HG02852 (cell line): ENCODE results near the gene ACSM2A.
"Not testable (repeated sequence)": the region's sequence is repeated elsewhere in the genome, so short reads cannot be mapped to it uniquely, and the experiment has no call there.

Experiments used
- ATAC-seq: cut with Tn5 transposase; IDR thresholded peaks from one replicate; pipeline ENCODE4 v1.9.1; 2021; ENCODE audit warnings: mild to moderate bottlenecking, moderate library complexity; ENCODE audit not compliant: unreplicated experiment

ACSM2A gene

GRCh38 chr16:20451364-20451763, at the start of gene ACSM2A:
ACSM2A (plus strand) TSS chr16:20451521; CDS start chr16:20460115, 8,594 bp downstream.
- ATAC-seq, result not testable (repeated sequence)

- no peak for ATAC-seq
Measured at GRCh38 chr16:20402651-20403050, 48.7 kb upstream of the ACSM2A start.

GRCh38 chr16:20404637-20405036, 46.7 kb upstream of the ACSM2A start, which contains the start of gene PDILT:
PDILT (minus strand) TSS chr16:20404737; CDS start chr16:20399300, 5,437 bp downstream.
- no peak for ATAC-seq

GRCh38 chr16:20409398-20410120, 41.8 kb upstream of the ACSM2A start, which contains the start of gene ACSM5:
ACSM5 (plus strand) TSS chr16:20409534; CDS start chr16:20411485, 1,951 bp downstream.
- peak; percentile 44 for ATAC-seq

- ATAC-seq, result peak; percentile 72
Measured at GRCh38 chr16:20410121-20410723, 41.1 kb upstream of the ACSM2A start.

GRCh38 chr16:20411055-20411454, 40.3 kb upstream of the ACSM2A start:
- no peak for ATAC-seq

GRCh38 chr16:20415541-20415940, 35.8 kb upstream of the ACSM2A start:
- no peak for ATAC-seq

GRCh38 chr16:20419093-20419492, 32.2 kb upstream of the ACSM2A start:
- ATAC-seq, result not testable (repeated sequence)

GRCh38 chr16:20421748-20422147, 29.6 kb upstream of the ACSM2A start:
- not testable (repeated sequence) for ATAC-seq

- not testable (repeated sequence) for ATAC-seq
Measured at GRCh38 chr16:20423772-20424128, 27.6 kb upstream of the ACSM2A start.

GRCh38 chr16:20424129-20424866, 27.0 kb upstream of the ACSM2A start:
- ATAC-seq, result no peak

GRCh38 chr16:20427401-20427797, 23.9 kb upstream of the ACSM2A start:
- not testable (repeated sequence) for ATAC-seq

GRCh38 chr16:20429499-20429898, 21.8 kb upstream of the ACSM2A start:
- ATAC-seq, result not testable (repeated sequence)

- not testable (repeated sequence) for ATAC-seq
Measured at GRCh38 chr16:20430480-20430879, 20.8 kb upstream of the ACSM2A start.

GRCh38 chr16:20430948-20431347, 20.4 kb upstream of the ACSM2A start:
- no peak for ATAC-seq

GRCh38 chr16:20438950-20439349, 12.4 kb upstream of the ACSM2A start:
- not testable (repeated sequence) for ATAC-seq

- not testable (repeated sequence) for ATAC-seq
Measured at GRCh38 chr16:20439820-20440231, 11.5 kb upstream of the ACSM2A start.

GRCh38 chr16:20440731-20441130, 10.6 kb upstream of the ACSM2A start:
- ATAC-seq, result not testable (repeated sequence)

- ATAC-seq, result no peak
Measured at GRCh38 chr16:20441191-20441590, 10.1 kb upstream of the ACSM2A start.

- ATAC-seq, result not testable (repeated sequence)
Measured at GRCh38 chr16:20441859-20442258, 9.5 kb upstream of the ACSM2A start.

- ATAC-seq, result not testable (repeated sequence)
Measured at GRCh38 chr16:20446652-20447393, 4.5 kb upstream of the ACSM2A start.
